ENCODE measurements around the gene MPIG6B.

MPIG6B gene, protein sequence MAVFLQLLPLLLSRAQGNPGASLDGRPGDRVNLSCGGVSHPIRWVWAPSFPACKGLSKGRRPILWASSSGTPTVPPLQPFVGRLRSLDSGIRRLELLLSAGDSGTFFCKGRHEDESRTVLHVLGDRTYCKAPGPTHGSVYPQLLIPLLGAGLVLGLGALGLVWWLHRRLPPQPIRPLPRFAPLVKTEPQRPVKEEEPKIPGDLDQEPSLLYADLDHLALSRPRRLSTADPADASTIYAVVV

DNA sequence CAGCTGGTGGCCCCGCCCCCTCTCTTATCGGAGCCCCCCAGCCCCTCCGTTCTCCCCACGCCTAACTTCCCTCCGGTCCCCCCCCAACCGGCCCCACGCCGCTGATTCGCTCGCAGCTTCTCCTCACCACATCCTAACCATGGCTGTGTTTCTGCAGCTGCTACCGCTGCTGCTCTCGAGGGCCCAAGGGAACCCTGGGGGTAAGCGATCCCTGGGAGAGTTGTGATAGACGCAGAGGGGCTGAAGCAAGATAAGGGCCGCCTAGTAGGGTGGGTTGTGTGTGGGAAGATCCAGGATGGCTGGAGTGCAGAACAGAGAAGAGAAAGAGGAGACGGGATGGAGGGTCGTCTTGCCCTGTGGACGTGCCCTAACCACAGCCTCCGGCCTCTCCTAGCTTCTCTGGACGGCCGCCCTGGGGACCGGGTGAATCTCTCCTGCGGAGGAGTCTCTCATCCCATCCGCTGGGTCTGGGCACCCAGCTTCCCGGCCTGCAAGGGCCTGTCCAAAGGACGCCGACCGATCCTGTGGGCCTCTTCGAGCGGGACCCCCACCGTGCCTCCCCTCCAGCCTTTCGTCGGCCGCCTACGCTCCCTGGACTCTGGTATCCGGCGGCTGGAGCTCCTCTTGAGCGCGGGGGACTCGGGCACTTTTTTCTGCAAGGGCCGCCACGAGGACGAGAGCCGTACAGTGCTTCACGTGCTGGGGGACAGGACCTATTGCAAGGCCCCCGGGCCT lies at the start of gene MPIG6B:
Gene MPIG6B (plus strand): TSS at position 129 of the 735 bp plus-strand sequence. CDS start 11 bp downstream, at position 140.
- no peak for DNase-seq (ENCODE audit: low spot score)

DNA sequence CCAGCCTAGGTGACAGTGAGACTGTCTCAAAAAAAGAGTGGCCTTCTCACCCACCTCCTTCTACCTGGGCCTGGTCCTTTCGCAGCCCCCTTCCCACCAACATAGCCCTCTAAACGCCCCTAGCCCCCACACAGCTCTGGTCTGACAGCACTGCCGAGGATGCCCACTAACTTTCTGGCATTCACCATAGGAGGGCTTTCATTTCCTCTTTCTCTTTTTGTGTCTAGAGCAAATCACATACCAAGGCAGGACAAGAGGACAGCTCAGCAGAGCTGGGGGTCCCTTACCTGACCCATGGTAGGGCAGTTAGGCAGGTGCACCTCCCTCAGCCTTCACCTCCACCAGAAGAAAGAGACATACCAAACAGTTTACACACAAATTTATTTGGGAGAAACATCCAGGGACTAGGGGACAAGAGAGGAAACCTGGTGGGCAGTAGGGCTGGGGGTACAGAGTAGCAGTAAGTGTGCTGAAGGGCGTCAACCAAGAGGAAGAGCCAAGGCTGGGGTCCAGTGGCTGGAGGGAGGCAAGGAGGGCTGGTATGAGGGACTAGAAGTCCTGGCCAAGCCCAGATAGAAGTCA lies 46.8 kb upstream of the MPIG6B start:
- DNase-seq (ENCODE audit: low spot score), result no peak

DNA sequence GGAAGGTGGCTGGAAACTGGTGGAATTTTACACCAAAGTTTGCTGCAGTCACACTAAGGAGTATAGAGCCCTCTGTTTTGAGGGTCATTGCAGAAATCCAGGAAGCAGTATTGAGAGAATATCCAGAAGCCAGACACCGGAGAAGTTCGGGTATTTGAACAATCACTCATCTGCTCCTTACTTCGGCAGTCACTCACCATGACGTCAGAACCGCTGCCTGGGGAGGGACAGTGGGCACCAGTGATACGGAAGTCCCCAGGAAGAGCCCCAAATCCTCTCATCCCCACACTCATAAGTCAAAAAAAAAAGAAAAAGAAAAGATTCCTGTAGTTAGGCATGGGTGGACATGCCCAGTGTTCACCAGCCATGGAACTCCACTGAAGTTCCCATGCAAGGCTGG lies 46.3 kb upstream of the MPIG6B start:
- no peak for DNase-seq (ENCODE audit: low spot score)

DNA sequence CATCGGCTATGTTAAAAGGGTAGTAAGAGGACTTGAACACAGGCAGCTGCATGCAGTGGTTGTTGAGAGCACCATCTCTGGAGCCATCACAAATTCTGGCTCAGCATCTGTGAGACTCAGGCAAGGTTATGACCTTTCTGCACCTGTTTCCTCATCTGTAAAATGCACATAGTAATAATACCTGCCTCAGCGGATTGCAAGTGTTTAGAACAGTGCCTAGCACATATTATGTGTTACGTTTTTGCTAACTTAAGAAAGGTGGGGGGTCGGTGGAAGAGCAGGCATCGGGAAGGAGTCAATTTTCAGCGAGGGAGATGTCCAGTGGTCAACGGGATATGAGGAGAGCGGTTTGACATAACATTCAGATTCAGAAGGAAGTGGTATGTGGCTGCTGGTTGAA lies 45.2 kb upstream of the MPIG6B start:
- DNase-seq (ENCODE audit: low spot score), result no peak

DNA sequence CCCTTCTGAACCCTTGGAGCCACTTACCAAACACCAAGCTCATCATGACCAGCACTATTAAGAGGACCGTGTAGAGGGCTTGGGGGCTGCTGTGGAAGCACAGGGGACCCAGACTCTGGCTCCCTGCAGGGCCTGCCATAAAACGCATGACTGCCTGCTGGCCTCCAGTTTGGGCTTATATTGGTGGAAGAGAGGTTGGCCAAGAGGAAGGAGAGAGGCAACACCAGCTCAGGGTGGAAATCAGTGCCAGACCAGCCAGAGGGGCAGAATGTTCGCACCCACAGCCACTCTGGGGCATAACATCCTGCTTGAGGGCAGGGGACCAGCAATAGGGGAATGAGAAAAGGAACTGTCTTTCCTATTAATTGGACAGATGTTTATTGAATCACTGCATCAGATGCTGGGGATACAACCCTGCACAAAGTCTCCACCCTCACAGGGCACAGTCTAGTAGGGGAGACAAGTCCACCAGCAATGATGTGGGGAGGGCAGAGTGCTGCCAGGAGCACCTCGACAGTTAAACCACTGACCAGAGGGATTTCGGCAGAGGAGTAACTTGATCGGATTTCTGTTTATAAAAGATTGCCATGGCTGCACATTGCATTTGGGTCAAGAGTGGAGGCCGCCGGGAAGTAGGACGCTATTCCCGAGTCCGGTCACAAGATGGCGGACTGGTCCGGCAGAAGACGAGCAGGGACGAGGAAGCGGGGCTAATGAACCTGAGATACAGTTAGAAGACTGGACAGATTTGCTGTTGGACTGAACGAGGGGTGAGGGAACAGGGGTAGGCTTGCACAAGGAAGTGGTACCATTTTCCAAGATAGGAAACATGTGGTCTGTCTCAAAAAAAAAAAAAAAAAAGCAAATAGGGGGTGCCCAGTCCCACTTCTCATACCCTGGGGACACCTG lies 42.7 kb upstream of the MPIG6B start, which contains the start of gene LY6G5C:
Gene LY6G5C (minus strand): TSS at position 842 of the 909 bp plus-strand sequence. CDS start 694 bp downstream, at position 148.
- DNase-seq (ENCODE audit: low spot score), result peak; percentile 76

DNA sequence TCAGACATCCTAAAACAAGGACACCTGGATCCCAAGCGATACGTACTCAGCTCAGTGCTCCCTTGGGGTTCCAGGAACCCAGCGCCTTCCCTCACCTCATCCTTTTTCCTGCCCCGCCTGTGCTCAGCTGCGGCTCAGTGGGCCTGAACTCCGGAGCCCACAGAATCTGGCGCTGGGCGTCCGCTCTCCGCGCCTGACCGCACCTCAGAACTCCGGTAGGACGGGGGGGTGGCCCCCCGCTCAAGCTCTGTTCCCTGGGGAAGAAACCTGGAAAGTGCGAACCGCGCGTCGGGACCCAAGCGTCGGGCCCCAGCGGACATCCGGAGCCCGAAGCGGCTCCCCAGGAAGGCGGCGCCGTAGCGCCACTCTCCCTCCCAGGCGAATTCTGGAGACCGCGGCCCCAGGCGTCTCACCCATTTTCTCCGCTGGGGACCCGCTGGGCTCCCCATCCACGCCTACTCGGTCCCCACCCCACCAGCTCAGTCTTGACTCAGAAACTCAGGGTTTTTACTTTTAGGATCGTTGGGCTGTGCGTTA lies 42.0 kb upstream of the MPIG6B start:
- no peak for DNase-seq (ENCODE audit: low spot score)

DNA sequence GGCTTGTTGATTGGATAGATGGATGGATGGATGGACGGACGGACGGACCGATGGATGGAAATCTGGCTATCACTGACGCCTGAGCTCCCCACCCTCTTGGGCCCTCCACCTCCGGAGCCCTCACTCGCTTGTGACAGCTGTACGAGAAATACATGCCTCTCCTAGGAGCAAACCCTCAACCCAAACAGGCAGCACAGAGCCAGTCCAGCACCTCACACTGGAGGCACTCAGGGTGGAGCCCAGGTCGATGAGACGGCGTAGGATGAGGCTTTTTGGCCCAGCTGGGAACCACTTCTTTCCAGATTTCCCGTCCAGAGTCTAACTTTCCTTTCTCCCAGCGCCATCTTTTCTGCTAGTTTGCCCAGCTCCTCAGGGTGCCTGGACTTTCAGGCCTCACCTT lies 39.6 kb upstream of the MPIG6B start:
- DNase-seq (ENCODE audit: low spot score), result no peak

DNA sequence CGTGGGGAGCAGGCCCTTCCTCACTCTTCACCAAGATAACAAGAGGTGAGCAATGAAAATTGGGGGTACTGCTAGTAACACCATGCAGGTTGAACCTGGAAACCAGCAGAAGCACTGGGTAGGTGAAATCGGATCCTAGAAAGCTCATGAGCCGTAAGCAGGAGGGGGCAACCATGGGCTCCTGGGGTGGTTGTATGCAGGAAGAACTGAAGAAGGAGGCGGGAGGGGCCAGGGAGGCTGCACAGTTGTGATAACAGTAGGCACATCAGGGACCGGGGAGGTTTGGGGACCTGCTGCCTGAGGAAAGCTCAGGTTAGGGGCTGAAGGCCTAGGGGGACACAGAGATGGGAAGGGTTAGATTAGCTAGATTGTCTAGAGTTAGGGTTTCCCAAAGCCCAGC lies 36.7 kb upstream of the MPIG6B start:
- DNase-seq (ENCODE audit: low spot score), result peak; percentile 58

DNA sequence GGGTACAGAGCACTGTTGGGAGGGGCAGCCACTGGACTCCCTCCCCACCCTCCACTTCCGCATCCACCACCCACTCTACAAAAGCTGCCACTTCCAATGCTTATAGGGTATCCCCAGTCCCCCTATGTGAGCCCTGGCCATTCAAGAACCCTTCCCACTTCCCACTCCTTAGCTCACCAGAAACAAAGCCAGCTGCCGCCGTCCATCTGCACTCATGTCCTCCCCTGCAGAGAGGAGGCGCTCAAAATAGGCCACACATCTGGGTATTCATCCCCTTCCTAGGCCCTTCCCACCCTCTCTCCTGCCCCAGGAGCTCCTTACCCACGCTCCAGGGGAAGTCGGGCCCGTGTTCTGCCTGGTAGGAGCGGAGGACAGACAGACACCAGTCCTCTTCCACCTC lies 35.9 kb upstream of the MPIG6B start:
- DNase-seq (ENCODE audit: low spot score), result no peak

DNA sequence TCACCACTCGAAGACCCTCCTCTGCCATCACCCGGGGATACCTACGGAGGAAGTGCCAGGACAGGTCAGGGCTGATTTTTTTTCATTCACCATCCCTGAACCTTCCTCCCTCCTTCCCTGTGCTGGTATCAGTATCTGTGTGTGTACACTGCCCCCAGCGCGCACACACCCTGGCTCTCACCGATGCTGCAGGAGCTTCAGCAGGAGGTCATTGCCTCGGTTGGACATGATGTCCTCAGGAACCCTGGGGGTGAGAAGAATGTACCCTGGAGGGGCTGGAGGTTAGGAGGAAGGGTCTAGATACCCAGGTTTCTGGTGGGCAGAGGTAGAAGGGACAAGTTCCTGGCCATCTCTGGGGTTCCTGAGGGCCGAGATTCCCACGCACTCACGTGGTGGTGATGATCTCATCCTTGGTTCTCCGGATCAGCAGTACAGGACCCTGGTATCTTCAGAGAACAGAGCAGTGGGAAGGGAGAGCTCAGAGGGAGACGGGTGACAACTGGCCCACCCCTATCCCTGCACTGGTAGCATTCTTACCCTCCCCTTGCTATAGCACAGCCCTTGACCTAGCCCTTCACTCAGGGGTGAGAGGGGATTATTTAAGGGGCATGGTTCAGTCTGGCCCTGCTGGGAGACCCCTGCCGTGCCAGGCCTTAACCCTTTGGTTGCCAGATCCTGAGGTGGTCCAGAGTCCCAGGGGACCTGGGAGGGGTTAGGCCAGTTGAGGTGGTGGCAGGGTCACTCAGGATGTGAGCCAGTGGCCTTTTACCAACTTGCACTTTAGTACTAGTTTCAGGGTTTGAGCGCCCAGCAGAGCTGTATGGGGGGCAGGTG lies 35.1 kb upstream of the MPIG6B start:
- no peak for DNase-seq (ENCODE audit: low spot score)

DNA sequence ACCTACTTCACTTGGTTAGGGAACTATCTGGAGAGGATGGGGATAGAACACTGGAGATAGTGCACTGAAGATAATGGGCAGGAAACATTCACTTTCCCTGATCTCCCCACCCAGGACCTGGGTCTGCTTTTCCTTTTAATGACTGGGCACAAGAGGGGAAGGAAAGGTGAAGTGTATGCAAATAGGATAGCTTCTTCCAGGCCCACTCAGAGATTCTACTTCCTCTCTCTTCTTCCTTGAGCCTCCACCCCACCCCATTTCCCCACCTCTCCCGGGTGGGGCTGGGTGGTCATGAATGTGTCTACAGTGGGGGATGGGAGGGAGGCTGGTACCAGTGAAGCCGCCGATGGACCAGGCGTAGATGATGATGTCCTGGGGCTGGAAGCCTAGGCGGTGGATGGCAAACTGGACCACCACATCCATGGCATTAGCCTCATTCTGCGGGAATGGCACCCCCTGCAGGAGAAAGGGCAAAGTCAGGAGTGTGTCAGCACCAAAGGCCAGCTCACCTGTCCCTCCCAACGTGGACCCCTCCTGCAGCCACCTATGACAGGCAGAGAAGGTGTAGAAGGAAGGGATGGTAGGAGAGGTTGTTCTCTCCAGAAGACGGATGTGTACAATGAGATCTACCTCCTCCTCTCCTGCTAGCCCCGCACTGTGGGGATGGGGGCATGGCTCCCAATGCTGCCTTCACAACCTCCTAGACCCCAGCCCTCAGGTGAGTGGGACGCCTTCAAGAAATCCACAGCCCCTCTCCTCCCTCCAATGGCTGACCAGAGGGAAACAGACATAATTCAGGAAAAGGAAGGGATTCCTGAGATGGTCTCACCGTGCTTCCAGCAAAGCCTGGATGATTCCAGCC lies 33.7 kb upstream of the MPIG6B start:
- no peak for DNase-seq (ENCODE audit: low spot score)

DNA sequence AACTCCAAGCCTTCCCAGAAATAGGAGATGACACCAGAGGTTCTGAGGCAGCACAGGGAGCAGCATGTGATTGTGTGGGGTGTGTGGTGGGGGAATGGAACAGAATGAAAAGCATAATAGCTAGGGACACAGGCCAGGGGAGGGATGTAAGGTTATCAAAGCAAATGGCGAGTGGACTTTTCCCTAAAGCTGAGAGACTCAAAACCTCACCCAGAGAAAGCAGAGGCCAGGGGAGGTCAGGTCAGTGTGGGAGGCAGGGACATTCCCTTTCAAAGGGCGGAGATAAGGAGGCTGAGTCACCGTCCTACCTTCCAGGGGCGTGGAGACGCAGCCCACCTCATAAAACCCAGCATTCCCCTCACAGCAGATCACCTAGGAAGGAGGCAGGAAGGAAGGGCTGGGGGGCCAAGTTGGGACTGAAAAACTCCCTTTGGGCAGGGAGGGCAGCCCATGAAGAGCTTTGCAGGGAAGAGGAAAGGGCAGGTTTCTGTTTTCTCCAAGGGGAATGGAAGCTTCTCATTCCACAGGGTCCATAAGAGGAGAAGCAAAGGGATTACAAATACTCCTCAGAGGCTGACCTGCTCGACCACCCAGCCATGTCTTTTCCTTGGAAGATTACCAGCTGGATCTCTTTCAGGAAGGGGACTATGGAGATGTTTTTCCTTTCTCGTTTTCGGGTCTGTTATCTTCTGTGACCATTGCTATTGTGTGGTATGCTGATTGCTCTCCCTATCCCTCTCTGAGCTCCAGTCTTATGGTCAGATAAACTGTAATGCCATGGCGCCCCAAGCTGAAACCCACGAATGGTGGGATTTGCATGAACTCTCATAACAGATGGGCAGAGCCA lies 32.7 kb upstream of the MPIG6B start:
- DNase-seq (ENCODE audit: low spot score), result peak; percentile 31

DNA sequence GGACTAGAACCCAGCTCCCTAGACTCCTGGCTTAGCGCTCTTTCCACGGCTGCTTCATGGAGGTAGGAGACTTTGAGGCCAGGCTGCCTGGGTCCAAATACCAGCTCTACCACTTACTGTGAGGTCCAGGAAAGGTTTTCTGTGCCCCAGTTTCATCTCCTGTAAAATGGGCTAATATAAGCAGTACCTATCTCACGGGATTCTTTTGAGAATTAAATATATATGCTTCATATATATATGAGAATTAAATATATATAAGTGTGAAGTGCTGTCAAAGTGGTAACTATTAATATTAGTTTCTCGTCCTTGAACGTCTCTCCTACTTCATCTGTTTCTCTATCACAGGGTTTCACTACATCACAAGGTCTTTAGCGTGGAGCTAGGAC lies 32.1 kb upstream of the MPIG6B start:
- no peak for DNase-seq (ENCODE audit: low spot score)

DNA sequence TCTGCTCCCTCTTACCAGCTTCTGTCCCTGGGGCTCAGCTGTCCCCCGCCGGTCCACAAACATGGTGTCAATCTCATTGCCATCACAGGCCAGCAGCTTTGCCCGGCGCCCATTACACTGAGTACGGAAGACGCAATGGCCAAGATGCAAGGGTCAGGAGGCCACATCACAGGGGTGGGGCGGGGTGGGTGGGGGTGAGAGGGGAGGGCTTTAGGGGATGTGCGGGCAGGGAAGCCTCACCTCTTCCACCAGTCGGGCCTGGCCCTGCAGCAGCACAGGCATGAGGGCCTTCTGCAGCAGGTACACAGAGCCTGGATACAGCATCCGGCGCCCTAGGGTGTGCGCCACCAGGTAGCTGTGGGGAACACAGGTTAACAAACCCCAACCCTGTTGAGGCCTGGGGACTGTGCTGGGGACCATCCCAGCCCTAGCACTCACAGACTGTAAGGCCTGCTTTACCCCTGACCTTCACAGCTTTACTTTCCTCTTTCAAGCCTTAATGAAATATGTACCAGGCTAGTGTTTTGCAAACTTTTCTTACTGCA lies 31.5 kb upstream of the MPIG6B start:
- DNase-seq (ENCODE audit: low spot score), result no peak

DNA sequence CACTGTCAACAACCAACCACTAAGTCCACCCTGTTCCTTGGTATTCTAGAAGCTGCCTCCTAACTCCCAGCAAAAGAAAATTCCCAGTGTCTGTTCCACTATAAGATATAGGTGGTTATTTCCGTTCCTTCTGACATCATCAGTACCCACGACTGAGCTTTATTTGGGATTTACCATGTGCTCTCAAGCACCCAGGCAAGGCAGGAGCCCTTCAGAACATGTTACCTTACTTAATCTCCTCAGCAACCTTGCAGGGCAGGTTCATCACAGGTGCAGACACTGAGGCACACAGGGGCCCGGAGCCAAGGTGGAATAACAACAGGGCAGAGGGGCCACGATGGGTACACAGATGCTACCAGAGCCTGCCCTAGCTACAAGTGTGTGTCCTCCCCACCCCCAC lies 30.8 kb upstream of the MPIG6B start:
- DNase-seq (ENCODE audit: low spot score), result no peak

DNA sequence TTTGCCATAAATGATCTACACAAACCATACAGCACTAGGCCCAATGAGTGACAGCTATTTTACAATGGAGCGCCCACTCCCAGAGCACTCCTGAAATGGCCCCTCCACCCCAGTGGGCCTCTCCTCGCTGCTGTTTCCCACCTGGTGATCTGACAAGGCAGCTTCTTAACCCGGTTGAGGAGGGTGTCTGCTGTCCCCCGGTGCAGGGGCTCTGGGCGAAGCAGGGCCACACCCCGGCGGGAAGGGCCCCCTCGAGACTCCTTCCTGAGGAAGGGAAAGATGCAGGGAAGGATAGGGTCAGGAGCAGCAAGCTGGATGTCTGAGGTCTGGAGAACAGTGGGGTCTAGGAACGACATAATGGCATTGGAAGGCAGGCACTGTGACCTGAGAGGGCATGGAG lies 30.3 kb upstream of the MPIG6B start:
- no peak for DNase-seq (ENCODE audit: low spot score)

DNA sequence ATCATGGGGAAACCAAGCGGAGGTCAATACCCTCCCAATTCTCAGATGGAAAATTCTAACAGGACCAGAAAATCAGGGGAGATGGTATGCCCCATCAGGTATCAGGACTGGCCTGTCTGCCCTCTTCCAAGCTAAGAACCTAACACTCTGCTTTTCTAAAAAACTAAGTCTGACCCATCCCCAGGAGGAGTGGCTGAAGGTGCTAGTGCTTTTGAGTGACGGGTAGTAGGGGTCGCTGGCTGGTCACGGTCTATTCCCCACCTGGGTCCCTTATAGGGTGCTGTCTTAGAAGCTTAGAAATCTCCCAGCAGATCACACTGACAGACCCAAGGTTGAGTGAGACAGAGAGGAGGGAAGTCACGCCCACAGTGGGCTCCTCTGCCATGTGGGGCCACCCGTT lies 29.6 kb upstream of the MPIG6B start:
- no peak for DNase-seq (ENCODE audit: low spot score)

DNA sequence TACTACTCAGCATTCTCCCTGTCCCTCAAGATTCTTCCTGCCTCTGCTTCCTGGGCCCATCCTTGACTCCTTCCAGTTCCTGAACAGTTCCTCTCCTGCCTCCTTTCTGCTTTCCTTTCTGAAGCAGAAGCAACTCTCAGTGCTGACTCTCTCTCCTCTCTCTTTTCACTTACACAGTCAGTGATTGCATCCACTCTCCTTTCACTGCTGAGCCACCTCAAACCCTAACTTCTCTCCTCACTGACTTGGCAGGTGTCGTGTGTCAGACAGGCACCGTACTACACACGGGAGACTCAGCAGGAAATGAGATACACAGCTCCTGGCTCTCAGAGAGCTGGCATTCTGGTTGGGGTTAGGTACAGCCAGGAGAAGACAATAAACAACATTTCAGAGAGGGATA lies 25.6 kb upstream of the MPIG6B start:
- no peak for DNase-seq (ENCODE audit: low spot score)
